HG03439 (cell line): ENCODE measurements around the gene MEG3.

Experiments used
- ATAC-seq: cut with Tn5 transposase; IDR thresholded peaks from one replicate; pipeline ENCODE4 v1.9.1; 2021; ENCODE audit warnings: mild to moderate bottlenecking, moderate library complexity; ENCODE audit not compliant: unreplicated experiment

Gene MEG3

DNA sequence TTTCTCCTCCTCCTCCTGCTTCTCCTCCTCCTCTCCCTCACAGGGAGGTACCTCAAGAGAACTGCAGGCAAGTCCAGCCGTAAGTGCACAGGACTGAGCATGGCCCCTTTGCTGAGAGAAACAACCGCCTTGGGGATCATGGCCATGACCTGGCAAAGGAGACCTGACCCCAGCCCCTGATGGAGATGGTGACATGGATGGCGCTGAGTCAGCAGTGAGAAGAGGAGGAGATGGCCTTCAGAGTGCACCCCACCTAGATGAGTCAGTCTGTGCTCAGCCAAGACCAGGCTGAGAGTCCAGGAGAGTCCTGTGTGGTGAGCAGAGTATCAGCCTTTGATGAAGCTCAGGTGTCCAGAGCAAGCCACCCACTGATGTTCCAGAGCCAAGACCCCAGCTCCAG lies 36.4 kb downstream of the MEG3 start:
- no peak for ATAC-seq

DNA sequence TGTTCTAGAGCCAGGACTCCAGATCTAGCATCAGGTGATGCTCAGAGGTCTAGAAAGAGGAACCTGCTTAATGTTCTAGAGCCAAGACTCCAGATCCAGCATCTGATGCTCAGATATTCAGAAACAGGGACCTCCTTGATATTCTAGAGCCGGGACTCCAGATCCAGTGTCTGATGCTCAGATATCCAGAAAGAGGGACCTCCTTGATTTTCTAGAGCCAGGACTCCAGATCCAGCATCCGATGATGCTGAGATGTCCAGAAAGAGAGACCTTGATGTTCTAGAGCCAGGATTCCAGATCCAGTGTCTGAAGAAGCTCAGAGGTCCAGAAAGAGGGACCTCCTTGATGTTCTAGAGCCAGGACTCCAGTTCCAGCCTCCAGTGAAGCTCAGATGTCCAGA lies 36.9 kb downstream of the MEG3 start:
- no peak for ATAC-seq

DNA sequence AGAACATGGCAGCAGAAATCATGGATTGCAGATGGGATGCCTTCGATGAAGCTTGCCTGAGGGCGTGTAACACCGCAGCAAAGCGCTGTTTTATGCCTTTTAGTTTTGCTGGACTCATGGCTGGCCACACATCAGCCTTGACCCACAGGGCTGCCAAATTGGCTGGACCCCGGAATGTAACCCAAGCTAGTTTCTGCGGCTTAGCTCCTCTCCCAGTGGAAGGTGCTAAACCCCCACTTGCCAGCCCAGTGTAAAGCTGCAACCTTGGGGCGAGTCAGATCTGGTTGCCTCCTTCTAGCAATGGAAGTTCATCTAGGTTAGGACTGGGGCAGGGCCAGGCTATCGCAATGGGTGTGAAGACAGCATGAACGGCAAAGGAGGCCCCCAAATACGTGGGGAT lies 38.3 kb downstream of the MEG3 start:
- ATAC-seq = no peak

DNA sequence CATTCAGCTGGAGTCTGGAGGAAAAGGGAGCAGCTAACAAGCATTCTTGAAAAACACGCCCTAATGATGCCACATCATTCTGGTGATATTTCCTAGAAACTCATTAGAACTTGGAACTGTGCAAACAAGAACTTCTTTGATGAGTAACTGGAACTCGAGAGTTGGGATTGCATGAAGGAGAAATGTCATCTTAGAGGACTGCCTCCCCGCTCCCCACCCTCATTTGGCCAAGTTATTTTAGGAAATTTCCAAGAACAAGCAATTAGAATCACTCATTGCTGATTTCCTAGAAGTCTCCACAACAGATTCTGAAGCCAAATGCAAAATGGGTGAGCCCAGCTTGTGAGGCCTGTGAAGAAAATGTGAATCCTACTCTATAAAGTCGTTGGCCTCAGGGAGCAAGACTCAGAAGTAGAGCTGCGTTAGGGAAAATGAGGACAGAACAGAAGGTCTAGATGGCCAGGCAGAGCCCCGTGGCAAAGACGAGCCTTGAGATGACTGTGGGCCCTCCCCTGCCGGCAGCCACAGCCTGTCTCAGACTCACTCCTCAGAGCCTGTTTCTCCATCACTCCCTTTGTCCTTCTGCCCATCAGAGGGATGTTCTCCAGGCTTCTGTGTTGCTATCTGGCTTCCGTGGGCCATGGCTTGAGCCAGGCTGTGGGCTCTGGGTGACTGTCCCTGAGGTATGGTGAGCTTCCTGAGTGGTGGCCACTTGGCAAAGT lies 39.2 kb downstream of the MEG3 start:
- ATAC-seq = no peak

DNA sequence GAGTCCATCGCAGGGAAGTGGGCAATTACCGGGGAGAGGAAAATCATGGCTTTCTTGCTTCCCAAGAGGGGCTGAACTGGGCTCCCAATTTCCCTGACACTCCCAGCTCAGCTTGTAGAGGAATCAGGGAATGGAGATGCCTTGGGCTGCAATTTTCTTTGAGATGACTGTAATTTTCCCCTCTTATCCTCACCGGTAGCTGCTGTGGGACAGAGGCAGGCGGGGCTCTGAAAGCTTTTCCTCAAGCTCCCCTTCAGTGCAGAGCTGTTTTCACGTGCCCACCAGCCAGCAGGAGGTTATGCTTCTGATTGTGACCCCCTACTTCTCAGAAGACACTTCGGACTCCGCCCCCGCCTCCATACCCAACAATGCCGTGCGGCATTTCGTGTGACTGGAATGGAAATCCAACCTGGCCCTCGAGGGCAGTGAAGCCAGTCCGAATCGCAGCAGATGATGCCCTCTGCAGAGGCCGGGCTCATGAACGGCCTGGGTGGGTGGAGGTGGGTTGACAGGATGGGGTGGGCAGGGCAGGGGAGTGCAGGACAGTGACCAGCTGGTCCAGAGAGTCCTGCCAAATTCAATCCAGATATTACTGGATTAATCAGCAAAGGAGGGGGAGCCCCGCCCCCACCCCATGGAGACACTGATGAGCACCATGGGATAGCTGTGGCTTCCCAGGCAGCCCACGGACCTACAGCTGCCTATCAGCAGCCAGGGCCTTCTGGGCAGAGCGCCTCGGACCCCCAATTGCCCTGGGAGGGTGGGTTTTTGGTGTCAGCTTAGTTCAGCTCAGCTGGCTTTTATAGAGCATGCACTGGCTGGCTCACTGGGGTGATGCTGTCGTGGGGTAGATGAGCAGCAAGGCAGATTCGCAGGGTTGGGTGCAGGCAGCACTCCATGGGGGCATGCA lies 40.0 kb downstream of the MEG3 start:
- ATAC-seq = no peak

DNA sequence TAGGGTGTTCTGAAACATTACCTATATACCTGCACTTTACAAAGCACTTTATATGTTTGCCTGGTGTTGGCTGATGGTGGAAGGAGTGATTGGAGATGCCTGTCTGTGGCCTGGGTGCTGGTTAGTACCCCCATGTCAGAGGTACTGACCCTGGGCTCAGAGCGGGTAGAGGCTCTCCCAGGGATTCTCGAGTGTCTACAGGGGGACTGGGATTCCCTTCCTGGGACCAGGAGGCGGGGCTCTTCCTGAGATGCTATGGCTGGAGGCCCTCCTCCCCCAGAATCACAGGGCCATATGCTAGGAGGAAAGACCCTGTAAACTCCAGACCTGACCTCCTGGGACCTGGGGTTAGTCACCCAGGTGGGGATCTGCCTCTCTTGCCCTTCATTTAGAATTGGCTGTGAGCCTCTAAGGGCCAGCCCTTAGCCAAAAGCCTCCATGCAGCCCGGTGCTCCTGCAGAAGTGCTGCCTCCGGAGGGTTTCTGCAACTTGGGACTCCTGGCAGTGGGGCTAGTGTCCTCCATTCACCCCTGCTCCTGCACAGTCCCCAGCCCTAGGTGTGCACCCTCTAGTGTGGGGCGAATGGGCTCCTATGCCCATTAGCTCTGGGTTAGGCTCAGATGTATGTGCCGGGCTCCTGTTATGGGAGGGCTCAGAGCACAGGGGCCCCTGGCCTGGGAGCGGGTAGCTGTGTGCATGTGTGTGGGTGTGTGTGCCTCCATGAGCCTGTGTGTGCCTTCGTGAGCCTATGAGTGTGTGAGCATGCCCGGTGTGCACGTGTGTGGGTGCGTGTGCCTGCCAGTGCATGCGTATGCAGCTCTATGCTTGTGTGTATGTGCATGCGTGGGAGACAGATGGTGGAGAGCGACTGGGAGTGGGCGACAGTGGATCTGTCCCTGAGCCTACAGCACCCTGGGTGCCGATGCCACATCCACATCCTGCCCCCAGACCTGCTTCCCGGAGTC lies 41.0 kb downstream of the MEG3 start:
- ATAC-seq = no peak

DNA sequence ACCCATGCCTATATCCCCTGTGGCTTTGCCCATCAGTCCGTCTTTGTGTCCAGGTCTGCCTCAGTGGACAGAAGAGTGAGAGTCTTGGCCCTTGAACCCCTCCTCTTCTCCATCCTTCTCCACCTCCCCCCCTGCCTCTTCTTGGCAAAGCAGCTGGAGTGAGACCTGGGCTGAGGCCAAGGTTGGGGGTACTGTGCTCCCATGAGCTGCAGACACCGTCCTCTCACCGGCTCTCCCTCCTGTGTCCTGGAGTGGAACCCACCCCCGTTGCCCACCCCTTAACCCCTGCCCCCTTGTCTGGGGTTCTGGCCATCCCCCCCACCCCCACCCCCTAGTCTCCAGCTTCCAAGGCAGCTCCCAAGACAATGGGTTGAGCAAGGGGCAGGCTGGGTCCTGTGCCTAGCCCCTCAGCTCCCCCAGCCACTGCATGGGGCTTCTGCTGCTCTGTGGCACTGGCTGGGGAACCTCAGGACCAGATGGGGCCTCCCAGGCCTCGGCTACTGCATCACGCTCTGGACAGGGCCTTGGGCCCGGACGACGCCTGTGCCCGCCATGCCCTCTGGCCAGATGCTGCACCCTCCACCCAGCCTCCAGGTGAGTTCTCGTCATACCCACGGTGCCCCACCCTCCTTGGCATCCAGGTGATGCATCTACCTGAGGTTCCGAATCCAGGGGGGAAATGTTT lies 41.9 kb downstream of the MEG3 start:
- no peak for ATAC-seq

DNA sequence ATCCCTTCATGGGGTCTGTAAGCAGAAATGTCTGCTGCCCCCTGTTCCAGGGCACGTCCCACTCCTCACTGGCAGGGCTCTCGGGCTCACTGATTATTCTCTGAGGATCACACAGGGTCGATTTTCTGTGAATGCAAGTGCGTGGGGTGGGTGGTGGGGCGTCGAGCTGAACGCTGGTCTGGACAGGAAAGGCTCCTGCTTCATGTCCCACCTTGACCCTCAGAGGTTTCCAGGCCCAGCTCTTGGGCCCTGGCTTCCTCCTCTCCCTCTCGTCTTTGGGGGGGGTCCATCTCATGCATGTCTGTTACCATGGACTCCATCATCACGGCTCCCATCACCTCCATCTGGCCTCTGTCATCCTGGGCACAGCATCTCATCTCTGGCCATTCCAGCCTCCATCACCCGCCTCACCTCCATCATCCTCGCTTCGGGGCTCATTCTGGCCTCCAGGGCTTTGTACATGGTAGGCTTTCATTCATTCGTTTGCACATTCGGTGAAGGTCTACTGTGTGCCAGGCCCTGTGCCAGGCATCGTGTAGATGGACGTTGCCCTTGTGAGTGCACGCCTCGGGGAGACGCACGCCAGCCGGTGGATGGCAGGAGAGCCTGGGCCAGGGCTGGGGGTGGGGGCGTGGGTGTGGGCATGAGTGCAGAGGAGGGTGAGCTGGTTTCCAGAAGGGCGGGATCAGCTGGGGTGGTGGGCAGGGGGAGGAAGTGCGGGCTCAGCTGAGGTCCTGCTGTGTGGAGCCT lies 42.9 kb downstream of the MEG3 start:
- no peak for ATAC-seq

DNA sequence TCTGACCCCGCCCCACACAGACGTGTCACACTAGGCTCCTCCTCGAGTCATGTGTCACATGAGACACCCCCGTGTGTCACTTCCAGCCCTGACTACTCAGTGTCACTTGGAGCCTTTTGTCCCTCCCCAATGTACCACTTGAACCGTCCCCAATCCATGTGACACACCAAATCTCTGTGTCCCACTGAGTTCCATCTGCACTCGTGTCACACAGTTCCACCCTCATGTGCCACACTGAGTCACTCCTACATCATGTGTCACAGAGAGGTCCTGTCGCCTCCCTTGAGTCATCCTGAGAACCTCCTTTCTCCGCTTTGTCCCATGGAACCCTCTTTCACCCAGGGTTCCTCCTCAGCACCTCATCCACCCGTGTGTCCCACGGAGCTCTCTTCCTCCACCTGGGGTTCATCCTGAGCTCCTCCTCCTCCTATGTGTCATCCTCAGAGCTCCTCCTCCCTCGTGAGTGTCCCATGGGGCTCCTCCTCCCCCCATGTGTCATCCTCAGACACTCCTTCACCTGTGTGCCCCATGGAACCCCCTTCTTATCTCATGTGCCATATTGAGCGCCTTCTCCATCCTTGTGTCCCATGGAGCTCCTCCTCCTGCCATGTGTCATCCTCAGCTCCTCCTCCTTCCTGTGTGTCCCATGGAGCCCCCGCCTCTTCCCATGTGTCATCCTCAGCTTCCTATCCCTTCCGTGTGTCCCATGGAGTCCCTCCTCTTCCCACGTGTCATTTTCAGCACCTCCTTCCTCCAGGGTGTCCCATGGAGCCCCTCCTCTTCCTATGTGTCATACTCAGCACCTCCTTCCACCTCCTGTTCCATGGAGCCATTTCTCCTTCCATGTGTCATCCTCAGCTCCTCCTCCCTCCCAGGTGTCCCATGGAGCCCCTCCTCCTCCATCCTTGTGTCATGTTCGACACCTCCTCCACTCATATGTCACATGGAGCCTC lies 45.6 kb downstream of the MEG3 start:
- ATAC-seq = no peak

DNA sequence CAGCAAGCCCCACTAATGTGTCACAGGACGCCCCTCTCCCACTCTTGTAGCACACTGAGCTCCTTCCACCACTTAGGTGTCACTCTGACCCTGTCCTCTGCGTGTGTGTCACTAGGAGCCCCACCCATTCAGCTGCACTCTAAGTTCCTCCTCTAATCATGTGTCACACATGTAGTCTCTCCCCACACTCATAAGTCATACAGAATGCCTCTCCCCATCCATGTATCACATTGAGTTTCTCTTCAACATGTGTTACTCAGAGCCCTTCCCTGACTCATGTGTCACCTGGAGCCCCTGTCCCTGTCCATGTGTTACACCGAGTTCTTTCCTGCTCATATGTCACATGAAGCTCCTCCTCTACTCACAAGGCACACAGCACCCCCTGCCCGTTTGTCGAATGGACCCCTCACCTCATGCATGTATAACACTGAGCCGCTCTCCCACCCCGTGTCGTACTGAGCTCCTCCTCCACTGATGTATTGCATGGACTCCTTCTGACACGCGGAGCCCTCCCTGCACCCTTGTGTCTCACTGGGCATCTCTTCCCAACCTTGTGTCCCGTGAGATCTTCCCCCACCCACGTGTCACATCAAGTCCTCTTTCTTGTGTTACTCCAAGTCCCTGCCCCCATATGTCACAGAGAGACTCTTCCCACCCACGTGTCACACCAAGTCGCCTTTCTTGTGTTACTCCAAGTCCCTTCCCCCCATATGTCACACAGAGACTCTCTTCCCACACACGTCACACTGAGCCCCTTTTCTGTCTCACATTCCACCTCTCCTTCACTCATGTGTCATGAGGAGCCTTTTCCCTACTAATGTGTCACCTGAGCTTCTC lies 46.6 kb downstream of the MEG3 start:
- no peak for ATAC-seq

DNA sequence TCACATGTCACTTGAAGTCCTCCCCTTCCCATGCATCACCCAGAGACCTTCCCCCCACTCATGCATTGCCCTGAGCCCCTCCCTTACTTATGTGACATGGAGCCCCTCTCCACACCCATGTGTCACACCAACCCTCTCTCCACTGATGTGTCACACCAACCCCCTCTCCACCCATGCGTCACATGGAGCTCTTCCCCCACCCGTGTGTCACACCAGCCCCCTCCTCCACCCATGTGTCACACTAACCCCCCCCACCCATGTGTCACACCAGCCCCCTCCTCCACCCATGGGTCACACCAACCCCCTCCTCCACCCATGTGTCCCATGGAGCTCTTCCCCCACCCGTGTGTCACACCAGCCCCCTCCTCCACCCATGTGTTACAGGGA lies 47.2 kb downstream of the MEG3 start:
- no peak for ATAC-seq

DNA sequence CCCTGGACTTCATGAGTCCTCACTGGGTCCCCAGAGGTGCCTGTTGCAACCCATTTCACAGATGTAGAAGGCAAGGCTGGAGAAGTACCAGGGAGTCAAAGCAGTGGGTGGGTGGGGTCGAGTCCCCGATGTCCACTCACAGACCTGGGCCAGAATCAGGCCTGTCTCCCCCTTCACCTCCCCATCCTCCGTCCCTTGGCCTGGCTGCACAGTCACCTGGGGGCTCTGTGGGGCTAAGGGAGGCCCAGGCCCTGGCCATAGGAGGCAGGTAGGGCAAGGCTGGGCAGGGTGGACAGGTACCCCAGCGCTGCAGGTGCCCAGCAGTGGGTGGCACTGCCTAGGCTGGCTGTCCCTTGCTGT lies 48.1 kb downstream of the MEG3 start:
- ATAC-seq = no peak

DNA sequence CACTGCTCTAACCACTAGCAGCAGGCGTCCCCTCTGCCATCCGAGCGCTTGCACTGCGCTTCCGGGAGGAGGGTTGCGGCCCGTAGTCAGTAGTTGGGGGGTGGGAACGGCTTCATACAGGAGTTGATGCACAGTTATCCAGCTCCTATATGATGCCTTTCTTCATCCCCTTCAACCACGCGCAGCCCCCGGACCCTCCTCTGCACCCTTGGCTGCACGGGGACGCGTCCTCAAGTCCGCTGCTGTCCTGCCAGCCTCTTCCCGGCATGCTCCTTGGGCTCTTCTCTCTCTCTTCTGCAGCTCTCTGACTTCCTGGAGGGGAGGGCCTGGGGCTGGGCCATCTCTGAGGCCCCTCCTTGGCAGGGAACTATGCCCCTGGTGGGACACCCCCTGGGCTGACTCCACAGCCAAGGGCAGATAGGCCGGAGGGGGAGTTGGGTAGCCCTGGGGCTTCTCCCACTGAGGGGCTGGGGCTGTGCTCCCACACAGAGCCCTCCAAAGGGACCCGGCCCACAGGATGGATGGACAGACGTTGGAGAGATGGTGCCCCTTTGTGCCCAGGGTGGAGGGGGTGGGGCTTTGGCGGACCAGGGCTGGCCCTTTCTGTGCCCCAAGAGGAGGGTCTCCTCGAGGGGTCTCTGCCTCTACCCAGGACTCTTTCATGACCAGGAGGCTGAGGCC lies 48.6 kb downstream of the MEG3 start:
- ATAC-seq = no peak

DNA sequence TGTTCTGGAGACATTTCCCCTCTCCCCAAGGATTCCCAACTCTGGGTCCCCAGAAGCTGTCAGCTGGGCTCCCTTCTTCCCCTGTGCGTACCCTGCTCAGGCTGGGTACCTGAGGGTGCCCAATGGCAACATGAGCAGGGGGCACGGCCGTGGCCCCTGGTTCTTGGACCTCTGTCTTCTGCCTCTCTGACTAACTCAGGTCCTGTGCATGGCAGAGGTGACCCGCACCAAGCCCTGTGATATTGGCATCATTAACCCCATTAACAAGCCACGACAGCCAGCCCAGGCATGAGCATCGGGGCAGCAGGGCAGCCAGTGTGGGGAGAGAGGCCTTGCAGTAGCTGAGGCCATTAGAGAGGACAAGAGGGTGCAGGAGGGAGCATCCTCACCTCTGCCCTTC lies 49.2 kb downstream of the MEG3 start:
- ATAC-seq = no peak

DNA sequence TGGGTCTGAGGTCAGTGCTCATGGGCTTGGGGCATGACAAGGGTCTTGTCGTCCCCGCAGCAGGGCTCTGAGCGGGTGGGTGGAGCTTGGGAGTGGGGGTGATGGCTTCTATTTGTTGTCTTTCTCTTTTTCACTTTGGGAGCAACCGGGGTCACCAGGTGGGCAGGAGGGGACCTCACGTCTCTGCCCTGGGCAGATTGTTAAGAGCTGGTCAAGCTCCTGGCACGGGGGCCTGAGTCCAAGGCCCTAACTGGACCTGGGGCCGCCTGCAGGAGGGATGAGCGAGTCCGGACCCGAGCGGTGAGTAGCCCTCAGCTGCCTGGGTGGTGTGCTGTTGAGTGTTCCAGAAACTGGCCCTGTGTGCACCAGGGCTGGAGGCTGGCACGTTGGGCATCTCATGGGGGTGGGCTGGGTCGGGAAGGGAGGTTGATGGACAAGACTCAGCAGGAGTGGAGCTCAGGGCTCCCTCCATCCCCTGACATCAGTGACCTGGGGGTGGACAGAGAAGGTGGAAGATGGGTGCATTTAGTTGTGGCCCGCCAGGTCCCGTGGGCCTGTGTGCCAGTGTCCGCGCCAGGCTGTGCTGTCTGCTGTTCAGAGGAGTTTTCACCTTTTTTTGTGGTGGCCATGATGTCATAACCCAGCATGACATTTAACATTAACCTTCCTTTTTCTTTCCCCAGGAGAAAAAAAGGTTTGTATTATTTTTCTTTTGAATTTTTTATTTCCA lies 50.1 kb downstream of the MEG3 start:
- no peak for ATAC-seq

DNA sequence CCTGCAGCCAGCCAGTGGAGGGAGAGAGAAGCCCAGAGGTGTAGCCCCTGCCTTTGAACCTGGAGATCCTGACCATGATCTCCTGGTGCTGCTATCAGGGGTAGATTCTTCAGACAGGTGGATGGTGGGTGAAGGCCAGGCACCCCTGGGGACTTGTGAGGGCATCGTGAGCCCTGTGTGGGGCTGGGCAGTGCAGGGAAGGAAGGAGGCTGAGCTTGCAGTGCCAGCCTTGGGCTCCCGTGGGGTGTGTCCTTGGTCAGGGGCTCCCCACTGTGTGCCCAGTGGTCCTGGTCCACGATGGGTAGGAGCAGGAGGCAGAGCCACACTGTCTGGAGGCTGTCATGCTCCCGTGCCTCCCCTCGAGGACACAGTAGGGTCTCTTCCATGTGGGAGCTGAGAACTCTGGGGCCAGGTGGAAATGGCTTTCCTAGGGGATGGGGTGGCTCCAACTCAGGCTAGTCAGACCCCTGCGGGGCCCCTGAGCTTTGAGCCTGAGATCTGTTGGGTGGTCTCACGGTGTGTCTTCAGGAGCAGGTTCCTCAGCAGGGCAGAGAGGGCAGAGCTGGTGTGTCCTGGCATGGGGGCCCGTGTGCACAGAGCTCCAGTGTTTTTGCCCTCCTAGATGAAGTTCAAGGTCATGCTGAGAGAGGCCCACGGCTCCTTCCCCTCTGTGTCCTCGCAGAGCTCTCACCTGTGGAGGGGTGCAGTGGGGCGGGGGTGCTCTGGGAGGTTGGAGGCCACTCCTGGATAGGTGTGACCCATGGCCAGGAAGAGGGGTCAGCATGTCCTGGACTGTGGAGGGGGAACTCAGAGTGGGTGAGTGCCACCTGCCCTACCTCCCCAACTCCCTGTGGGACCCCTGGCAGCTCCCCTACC lies 52.6 kb downstream of the MEG3 start:
- no peak for ATAC-seq
